DMS53 (cell line): ENCODE data around the gene BCL11B.

ENCODE experiments used
- DNase-seq: peaks from one replicate; lab custom pipeline; 2025; lab: John Stamatoyannopoulos, UW

BCL11B gene

DNA sequence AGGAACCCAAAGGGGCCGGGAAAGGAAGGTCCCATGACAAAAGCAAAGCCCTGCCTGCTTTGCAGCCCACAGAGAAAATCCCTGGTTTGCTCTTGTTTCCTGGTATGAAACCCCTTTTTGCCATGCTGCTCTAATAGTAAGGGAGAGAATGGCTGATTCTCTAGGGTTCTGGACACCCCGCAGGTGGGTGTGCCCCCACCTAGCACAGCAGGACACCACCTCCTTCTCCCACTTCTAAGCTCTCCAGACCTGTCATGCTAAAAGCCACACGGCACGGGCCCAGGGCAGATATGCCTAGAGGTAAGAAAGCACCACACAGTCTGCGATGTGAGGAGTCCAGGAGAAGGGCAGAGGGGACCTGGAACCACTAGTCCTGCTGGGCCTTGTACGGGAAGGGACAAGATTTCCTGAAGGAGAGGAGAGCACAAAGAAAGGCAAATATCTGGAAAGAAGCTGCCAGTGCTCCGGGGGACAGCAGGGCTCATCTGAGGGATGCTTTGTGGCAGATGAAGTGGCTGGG lies 113.3 kb downstream of the BCL11B start:
- DNase-seq = no peak

- peak; percentile 3 for DNase-seq
Measured at GRCh38 chr14:99158150-99158549, 113.8 kb downstream of the BCL11B start.

DNA sequence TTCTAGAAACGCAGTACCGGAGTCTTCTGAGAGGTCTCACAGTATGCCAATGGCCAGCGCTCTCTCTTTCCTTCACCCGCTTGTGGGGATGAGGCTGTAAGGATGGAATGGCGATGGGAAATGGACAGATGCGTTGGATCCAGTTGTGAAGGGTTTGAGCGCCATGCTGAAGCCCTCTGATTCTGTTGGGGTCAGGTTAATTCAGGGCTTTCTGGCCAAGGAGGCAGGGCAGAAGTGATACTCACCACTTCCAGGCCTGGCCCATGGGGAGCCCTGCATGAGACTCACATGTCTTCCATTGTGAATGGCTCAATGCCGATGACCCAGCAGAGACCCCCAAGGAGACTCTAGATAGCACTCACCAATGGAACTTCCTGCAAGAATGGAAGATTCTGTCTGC lies 114.3 kb downstream of the BCL11B start:
- DNase-seq = no peak

GRCh38 chr14:99157246-99157645 lies 114.8 kb downstream of the BCL11B start:
- DNase-seq = no peak

DNA sequence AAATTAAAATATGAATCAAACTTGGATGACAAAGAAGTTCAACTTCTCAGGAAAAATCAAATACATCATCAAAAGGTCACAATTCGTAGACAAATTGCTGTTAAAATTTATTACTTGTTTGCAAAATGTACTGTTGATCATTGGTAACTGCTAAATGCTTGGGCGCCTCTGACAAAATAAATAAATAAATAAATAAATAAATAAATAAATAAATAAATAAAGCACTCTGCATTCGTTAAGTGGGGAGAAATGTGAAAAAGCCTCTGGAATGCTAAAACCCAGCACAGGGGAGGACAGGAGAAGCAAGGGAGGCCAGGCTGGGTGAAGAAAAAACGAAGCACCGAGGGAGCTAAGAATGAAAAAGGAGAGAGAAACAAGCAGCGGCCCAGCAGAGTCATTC lies 115.2 kb downstream of the BCL11B start:
- no peak for DNase-seq

GRCh38 chr14:99156090-99156425 lies 115.9 kb downstream of the BCL11B start:
- no peak for DNase-seq

DNA sequence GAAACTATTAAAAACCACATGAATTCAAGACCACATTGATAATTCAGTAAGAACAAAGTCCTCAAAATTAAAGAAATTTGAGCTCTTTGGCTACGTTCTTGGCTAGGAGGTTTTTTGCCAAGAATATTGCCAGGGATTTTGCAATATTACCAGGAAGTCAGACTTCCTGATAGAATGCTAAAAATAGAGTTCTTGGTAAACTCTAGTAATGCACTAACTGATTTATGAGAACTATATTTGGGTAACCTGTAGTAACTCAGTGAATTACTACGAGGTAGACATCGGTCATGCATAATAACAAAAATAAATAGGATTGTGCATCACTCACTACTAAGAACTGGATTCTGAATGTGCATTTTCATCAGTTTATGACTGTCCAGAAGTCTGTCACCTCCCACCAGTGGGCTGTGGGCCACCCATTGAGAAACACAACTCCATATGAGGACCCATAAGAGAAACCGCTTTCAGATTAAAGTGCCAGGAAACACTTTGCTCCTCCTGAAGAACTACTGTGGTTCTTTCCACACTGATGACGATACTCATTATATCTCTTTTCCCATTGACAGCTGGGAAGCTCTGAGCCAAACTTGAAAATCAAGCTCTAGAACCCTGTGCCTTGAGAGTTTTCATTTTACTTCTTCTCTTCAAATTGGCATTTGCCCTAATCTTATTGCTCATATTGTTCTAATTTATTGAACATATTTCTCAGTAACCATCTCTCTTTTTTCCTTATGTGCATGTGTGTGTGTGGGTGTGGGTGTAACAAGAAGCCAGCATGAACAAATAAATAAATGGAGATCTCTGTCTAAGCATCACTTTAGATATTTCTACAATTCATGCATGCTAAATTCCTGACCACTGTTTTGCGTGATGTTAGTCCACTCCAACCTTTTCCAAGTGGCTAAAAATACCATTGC lies 116.6 kb downstream of the BCL11B start:
- no peak for DNase-seq

DNA sequence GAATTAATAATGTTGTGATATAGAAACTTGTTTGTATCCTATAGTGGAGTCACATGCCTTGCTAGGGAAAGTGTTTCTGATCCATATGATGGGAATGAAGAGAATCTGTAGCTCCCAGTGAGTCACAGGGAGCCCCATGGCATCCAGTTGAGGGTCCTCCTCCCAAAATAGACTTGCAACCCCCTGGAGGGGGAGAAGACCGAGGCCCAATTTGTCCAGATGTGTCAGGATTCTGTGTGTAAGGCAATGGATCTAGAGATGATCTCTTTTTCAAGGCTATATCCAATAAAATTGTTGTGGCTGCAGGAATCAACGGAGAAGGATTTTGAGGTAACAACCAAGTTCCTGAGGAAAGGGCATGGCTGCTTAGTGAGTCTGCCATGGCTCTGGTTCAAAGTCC lies 121.8 kb downstream of the BCL11B start:
- no peak for DNase-seq

DNA sequence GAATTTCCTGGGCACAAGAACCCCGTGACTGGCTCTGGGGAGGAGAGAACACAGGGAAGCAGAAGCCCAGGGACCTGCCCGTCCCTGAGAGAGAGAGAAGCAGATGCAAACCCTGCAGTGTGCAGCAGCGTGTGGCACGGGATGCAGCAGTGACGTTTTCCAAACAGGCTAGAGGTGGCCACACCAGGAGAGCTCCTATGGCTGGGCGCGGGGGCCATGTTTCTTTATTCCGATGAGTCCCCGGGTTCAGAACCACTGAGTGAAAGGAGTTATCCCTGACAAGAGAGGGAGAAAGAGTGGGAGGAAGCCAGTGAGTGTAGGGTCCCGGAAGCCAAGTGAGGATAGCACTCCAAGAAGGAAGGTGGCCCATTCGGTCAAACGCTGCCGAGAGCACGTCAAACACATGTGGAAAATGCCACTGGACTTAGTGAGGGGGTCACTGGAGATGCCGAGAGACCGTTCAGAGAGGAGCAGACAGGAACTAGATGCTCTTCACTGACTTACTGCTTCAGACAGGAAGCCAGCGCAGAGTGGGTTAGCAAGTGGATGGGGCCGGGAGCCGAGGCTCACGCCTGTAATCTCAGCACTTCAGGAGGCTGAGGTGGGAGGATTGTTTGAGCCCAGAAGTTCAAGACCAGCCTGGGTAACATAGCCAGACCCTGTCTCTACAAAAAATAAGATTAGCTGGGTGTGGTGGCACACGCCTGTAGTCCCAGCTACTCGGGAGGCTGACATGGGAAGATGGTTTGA lies 123.0 kb downstream of the BCL11B start:
- no peak for DNase-seq

DNA sequence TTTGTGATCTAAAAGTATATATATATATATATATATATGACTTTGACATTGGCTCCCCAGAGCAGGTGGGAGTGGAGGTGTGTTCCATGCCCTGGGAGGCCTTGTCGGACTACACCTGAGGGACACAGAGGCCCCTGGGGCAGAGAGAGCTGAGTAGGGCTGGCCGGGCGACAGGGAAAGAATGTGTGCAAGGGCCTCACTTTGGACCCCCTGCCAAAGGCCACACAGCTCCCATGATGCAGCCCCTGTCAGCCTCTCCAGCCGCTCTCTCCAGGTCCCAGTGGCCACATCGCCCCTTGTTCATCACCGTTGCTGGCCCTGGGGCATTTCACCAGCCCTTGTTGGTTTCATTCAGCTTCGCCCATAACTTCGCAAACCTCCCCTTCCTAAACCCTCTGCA lies 123.9 kb downstream of the BCL11B start:
- no peak for DNase-seq

DNA sequence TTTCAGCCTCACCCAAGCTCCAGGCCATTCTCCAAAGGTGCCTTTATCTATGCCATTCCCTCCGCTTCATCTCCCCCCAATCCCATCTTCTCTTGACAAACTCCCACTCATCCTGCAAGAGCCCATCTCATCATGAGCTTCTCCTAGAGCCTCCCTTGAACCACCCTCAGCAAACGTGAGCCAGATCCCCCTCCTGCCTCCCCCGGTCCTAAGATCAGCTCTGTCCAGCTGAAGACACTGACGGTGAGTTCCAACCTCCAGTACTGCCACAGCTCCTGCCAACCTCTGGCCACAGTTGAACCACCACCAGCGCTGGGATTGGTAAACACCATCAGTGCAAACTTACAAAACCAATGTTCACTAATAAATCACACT lies 124.6 kb downstream of the BCL11B start:
- no peak for DNase-seq

DNA sequence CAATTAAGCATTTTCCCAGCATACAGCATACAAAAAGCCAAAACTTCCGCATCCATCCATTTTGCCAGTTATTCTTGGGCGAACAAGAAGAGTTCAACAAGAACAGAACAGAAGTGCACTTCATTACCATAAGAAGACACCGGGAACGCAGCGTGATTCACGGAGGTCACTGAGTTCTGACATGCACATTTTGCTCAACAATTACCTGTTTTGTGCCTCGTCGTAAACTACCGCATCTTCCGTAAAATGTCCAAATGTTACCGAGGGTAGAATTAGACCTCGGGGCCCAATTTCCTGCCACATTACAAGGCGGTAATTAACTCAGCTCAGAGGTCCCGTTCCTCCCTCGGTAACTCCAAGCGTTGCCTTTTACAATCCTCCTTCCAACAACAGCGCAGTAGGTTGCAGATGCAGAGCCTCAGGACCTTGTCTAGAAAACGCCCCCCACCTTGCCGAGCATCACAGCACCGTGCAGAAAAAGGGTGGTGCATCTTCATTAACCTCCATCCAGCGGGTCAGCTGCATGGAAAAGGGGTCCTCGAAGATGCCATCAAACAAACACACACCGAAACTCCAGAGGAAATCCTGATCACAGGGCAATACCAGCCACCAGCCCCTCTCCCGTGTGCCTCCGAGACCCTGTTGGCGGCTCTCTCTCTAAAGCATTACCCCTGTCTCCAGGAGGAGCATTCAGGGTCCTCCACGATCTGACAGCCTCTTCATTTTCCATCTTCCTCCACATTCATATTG lies 125.2 kb downstream of the BCL11B start:
- no peak for DNase-seq

DNA sequence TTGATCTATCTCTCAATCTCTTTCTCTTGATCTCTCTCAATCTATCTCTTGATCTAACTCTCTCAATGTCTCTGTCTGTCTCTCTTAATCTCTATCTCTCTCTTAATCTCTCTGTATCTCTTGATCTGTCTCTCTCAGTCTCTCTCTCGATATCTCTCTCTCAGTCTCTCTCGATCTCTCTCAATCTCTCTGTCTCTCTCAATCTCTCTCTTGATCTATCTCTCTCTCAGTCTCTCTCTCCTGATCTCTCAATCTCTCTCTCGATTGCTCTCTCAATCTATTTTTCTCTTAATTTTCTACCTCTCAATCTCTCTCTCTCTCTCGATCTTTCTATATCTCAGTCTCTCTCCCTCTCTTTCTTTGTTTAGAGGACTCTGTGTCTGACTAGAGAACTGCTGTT lies 126.7 kb downstream of the BCL11B start:
- no peak for DNase-seq

- DNase-seq = peak; percentile 15
Measured at GRCh38 chr14:99143793-99144192, 128.2 kb downstream of the BCL11B start.

GRCh38 chr14:99143126-99143525 lies 128.9 kb downstream of the BCL11B start:
- DNase-seq = no peak

DNA sequence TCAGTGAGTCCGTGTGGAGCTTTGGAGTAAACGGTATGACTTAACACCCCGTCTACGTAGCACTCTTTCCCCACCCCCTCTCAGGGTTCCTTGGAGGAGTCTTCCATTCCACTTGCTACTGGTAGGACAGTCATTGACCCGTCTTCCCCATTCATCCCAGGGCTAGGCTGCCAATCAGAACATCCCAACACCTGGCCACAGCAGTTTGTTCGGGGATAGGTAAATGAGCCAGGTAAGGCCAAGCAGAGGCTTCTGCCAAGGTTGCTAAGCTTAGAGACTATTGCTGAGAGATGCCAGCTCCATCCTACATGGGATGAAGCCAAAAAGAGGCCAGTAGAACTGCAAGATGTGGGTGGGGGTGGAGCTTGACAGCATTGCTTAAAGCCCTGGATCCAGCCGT lies 130.8 kb downstream of the BCL11B start:
- DNase-seq = no peak

DNA sequence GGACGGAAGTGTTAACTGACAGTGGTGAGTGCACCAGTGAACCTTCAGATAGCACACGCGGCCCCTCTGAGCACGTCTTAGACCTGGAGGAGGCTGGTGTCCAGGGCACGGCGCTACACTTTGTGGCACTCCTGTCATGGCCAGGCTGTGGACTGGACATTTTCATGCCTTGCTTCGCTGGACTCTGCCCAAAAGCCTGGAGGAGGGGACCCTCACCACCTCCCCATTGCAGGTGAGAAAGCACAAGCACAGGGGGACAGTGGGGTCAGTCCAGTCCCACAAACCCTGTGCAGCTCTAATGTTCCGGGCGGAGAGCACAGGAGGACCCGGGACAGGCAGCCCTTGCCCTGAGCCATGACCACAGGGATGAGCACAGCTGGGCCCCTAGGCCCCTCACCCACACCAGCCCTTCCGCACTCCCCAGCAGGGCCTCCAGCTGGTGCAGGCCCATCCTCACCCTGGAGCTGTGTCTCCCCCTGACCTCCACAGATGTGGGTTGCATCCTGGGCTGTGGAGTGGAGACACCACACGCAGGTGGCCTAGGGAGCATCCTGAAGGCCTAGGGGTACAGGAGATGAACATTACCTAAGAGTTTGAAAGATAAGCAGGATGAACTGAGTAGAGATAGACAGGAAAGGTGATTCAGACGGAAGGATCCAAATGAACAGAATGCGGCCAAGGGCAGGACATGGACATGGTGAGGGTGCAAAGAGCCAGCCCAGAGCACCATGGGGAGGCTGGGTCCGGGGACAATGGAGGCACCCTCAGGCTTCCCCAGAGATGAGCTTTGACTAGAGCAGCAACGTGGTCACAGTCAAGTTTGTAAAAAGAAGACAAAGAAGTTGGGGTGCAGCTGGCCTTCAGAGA lies 132.8 kb downstream of the BCL11B start:
- no peak for DNase-seq

DNA sequence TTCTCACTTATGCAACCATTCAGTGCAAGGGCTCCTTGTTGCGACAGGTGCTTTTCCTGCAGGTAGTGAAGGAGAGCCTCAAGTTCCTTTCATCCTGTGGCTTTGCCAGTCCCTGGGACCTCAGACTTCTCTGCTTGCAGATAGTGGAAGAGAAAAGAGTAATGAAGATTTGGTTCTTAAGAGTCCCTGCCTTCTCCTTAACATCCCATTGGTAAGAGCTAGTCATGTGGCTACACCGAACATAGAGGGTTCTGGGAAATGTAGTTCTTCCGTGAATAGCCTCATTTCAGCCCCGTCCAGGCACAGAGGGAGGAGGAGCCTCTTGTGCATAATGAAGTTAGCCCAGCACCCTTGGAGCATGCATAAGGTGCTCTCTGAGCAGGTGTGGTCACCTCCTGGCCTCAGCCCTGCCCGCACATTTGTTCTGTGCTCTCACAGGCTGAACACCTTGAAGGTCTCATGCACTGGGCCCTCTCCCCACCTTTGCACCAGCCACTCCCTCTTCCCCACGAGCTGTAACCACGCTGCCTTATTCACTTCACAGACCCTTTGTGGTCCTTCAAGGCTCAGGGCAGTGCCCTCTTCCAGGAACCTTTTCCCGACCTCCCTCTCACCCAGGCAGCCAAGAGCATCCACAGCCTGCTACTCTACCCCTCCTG lies 134.0 kb downstream of the BCL11B start:
- no peak for DNase-seq

- DNase-seq = no peak
Measured at GRCh38 chr14:99137001-99137700, 134.8 kb downstream of the BCL11B start.

GRCh38 chr14:99136401-99136800 lies 135.6 kb downstream of the BCL11B start:
- no peak for DNase-seq
